HuH-7.5 (cell line): ENCODE data around the gene TMEM132C.

Experiments
- DNase-seq: peaks from one replicate; pipeline ENCODE4 v3.0.0; 2011; ENCODE audit warnings: low spot score

TMEM132C gene

GRCh38 chr12:128607641-128608040, 340.7 kb downstream of the TMEM132C start:
- no peak for DNase-seq

- DNase-seq = no peak
Measured at GRCh38 chr12:128609861-128610260, 342.9 kb downstream of the TMEM132C start.

- no peak for DNase-seq
Measured at GRCh38 chr12:128611736-128612135, 344.8 kb downstream of the TMEM132C start.

DNA sequence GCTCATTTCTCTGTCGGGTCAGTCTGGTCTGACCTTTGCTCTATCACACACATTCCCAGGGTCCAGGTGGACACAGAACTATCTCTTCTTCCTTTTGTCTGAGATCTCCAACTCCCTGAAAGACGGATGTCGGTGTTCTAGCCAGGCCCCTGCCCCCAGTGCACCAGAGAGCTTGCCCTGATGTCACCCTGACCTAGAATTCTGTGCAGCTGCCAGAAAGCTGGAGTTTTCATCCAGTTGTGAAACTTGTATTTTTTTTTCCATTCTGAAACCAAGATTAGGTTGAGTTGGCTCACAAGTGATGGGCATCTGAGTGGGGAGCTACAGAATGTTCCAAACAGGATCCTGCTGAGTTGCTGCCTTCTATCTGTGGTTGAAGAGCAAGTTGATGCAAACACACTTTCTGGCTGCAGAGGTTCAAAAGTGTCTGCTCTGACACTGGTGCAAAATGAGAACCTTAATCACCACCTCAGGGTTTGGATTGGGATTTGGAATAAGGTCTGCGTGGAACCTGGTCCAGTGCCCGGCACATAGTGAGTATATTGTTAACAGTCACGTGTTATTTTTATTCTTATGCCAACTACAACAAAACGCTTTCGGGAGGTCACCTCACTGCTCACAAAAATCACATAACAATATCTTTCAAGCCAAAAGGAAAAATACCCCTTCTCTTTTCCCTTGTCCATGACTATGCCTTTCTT, 345.3 kb downstream of the TMEM132C start:
- no peak for DNase-seq

GRCh38 chr12:128613837-128614590, 347.0 kb downstream of the TMEM132C start:
- DNase-seq = no peak

DNA sequence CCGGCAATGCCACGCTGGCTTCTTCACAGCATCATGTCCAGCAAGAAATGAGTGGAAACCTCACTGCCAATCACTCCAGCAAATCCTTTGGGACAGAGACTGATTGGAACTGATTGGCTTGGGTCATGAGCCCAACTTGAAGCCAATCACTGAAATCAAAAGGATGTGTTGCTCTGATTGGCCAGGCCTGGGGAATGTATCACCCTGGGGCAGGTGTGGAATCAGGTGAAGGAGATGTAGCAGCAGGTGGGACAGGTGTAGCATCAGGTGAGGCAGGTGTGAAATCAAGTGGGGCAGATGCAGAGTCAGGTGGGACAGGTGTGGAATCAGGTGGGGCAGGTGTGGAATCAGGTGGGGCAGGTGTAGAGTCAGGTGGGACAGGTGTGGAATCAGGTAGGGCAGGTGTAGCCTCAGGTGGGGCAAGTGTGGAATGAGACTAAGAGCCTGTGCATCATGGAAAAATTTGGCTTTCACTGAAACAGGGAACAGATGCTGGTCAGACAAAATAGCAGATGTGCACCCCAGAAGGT, 350.4 kb downstream of the TMEM132C start:
- no peak for DNase-seq

GRCh38 chr12:128619263-128619662, 352.3 kb downstream of the TMEM132C start:
- DNase-seq = no peak

- DNase-seq = no peak
Measured at GRCh38 chr12:128621304-128621703, 354.3 kb downstream of the TMEM132C start.

- no peak for DNase-seq
Measured at GRCh38 chr12:128623748-128624147, 356.8 kb downstream of the TMEM132C start.

- no peak for DNase-seq
Measured at GRCh38 chr12:128626808-128627320, 359.9 kb downstream of the TMEM132C start.

DNA sequence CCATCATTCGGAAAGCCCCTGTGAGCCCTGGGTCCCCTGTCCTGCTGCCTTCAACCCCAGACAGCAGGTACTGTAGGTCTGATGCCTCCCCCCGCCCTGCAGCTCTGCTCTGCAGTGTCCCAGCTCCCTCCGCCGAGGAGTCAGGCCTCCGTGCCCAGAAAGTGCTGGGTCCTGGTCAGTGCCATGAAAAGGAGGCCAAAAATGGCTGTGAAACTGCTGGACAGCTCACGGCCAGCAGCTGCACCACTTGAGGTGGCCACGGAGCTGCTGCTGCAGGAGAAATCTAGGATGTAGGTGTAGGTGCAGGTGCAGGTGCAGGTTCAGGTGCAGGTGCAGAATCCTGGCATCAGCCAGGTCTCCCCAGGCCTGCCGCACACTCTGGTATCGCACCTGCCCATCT, 360.7 kb downstream of the TMEM132C start:
- DNase-seq = no peak

DNA sequence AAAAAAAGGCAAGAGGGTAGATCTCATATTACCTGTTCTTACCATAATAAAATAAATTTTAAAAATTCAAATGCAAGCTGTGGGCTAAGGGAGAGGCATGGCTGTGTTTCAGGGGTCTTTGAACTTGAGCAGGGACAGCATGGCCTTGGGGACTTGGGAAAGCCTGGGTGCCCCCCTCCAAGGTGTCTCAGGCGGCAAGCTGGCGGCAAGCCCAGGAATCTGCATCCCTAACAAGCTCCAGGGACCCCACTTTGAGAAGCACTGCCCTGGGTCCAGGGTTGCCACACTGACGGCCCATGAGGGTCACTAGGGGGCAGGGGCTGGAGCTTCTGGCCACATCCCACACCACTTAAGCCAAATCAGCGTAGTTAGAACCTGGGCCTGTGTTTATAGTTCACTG, 363.0 kb downstream of the TMEM132C start:
- DNase-seq = no peak

- no peak for DNase-seq
Measured at GRCh38 chr12:128637642-128638606, 371.0 kb downstream of the TMEM132C start.

DNA sequence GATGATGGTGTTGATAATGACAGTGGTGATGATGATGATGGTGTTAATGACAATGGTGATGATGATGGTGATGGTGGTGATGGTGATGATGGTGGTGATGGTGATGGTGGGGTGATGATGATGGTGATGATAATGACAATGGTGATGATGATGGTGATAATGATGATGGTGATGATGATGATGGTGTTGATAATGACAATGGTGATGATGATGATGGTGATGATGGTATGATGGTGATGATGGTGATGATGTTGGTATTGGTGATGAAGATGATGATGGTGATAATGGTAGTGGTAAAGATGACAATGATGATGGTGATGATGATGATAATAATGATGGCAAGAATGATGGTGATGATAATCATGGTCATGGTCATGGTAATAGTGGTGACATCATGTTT, 372.1 kb downstream of the TMEM132C start:
- DNase-seq = no peak

DNA sequence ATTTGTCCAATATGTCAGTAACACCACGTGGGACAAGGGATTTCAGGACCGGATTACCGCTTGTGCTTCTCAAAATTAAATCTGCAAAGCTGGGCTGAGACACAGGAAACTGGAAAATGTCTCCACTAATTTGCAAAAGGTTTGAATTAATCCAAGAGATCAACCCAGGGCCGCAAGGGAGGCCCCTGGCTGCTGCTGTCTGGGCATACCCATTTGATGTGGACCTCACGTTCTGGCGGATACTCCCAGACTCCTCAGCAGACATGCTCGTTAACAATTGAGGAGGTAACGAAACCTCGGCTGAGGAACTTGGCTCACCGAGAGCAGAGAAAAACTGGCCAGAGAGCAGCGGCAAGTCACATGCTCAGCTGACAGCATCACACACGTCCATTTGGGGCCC, 376.2 kb downstream of the TMEM132C start:
- DNase-seq = no peak

DNA sequence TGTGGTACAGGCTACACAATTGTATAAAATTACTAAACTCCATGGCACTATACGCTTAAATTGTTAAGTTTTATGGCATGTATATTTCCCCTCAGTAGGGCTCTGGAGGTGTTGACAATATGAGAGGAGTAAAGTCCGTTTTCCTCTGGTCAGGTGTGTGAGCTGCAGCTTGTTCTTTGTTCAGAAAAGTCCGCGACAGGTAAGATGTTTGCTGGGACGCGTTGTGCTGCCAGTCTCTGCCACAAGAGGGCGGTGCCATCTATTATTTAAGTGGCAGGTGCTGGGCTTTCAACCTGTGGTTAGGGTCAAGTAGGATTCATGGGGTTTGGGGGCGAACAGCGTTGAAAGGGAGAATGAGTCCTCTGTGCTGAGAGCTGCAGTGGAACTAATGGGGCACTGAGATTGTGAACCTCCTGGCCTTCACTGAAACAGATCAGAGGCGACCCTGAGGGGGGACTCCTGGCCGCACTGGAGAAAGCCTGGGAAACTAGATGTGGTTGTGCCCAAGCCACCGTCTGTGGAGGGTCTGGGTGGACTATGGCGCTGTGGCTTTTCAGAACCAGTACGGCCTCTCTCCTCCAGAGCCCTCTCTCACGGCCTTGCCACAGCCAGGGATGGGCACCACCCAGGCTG, 377.8 kb downstream of the TMEM132C start:
- DNase-seq = no peak

GRCh38 chr12:128649902-128650301, 382.9 kb downstream of the TMEM132C start:
- DNase-seq = no peak

- no peak for DNase-seq
Measured at GRCh38 chr12:128652136-128652751, 385.3 kb downstream of the TMEM132C start.

DNA sequence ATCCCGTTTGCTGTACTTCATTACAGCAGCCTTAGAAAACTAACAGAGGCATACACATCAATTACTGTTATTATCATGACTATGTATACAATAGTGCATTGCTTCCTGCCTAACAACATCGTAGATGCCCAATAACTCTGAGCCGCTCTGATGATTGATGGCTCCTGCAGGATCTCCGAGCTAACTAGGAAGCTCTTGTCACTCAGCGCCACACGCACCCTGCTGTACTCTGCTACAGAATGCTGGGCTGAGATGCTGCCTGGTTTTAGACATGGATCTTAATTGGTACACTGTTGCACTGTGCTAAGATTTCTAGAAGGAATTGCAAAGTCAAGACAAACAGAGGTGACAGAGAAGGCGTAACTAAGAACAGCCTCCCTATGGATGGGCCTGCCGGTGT, 387.5 kb downstream of the TMEM132C start:
- DNase-seq = no peak

DNA sequence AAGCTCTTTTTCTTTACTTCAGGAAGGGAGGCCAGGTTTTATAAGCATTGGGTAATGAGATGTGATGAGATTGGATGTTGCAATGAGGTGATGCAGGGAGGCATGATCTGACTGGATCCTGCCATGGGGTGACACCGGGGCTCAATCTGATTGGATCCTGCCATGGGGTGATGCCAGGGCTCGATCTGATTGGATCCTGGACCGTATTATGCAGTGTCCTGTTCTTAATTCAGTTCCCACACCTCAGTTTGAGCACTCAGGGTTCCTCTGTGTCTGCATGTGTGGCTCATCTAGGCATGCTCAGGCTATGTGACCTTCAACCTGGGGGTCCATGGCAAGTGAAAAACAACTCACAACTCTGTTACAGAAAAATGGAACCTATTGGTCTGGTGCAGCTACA, 390.4 kb downstream of the TMEM132C start:
- no peak for DNase-seq
